ENCODE results near the gene IL17RE. TPM values are rescaled to one million over a fixed set of nuclear protein-coding genes. Genes with fewer than 3 reads are reported as not detected.

The IL17RE gene
- total and polyA plus RNA-seq, 9 of the 15 experiments (the other 6 are each of a cell fraction or from before 2014, with no cell fraction given): 0.32 to 1.9 (median 0.51) TPM; not detected in 4

DNA sequence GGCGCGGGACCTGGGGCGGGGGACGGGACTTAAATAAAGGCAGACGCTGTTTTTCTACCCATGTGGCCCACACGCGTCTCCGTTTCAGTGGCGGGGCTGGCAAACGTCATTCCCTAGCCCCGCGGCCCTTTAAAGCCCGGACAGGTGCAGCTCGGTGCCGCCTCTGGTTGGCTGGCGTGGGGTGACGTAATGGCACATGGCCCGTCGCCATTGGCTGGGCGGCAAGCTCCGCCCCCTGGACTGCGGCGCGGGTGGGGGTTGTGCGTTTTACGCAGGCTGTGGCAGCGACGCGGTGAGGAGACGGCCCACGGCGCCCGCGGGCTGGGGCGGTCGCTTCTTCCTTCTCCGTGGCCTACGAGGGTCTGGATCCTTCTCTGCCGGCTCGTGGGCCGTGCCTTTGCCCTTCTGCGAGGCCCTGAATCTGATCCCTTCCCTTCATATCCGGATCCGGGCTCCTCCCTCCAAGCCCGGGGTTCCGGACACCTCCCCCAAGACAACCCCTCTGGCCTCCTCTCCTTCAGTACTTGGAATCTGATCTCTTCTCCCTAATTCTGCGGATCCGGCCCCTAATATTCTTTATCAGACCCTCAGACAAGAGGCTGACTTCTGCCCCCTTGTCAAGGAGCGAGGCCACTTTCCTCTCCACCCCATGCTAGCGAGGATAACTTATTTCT, 31.1 kb downstream of the IL17RE start, which contains the start of gene CRELD1 (continued):
- TF ChIP-seq ZBTB40 (IDR thresholded peaks at IDR 0.05): peak; percentile 60
- 0 out of 2 replicates have a peak, but pooled peaks have one; percentile 2 for TF ChIP-seq ZBTB40 (CRISPR knock-in tag; IDR thresholded peaks at IDR 0.05)
- peak in 2 of 3 experiments; percentile 24 for TF ChIP-seq YY1 (IDR thresholded peaks at IDR 0.05; ENCODE audit: borderline replicate concordance in 1 of 3, control insufficient read depth in 1 of 3, extremely low read depth in 1 of 3, insufficient read depth in 3 of 3, insufficient read length in 1 of 3, insufficient replicate concordance in 2 of 3, low read depth in 1 of 3, low read length in 2 of 3)
- TF ChIP-seq MTA1 (IDR thresholded peaks at IDR 0.05; ENCODE audit: borderline replicate concordance): 0 out of 2 replicates have a peak, but pooled peaks have one; percentile 38
- TF ChIP-seq RAD21 (CRISPR knock-in tag; conservative IDR thresholded peaks at IDR 0.05 in 1 of 2, IDR thresholded peaks at IDR 0.05 in 1 of 2): no peak
- peak; percentile 65; the same call in 1 of the 2 replicates for TF ChIP-seq TAF7 (tag; IDR thresholded peaks at IDR 0.05)
- no peak for TF ChIP-seq ILF3 (IDR thresholded peaks at IDR 0.05; ENCODE audit: borderline replicate concordance)
- TF ChIP-seq RBM14 (IDR thresholded peaks at IDR 0.05; ENCODE audit: borderline replicate concordance, insufficient read depth, low read depth, low read length): no peak
- TF ChIP-seq, protein P1, sequence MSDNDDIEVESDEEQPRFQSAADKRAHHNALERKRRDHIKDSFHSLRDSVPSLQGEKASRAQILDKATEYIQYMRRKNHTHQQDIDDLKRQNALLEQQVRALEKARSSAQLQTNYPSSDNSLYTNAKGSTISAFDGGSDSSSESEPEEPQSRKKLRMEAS (CRISPR knock-in tag; IDR thresholded peaks at IDR 0.05): peak; percentile 92
- TF ChIP-seq EP400 (IDR thresholded peaks at IDR 0.05): peak; percentile 93
- 0 out of 2 replicates have a peak, but pooled peaks have one; percentile 62 for TF ChIP-seq ZNF165 (CRISPR knock-in tag; IDR thresholded peaks at IDR 0.05; ENCODE audit: borderline replicate concordance)
- TF ChIP-seq MTA3 (IDR thresholded peaks at IDR 0.05; ENCODE audit: borderline replicate concordance): peak; percentile 75
- peak; percentile 89 for TF ChIP-seq CREB1 (IDR thresholded peaks at IDR 0.05)
- peak; percentile 89 for TF ChIP-seq CREB1 (CRISPR knock-in tag; IDR thresholded peaks at IDR 0.05)
- peak; percentile 91 for TF ChIP-seq POLR2A (conservative IDR thresholded peaks at IDR 0.05)
- TF ChIP-seq CTBP1 (IDR thresholded peaks at IDR 0.05; ENCODE audit: borderline replicate concordance): peak; percentile 16
- TF ChIP-seq KAT2B (IDR thresholded peaks at IDR 0.05; ENCODE audit: low read depth, low read length): no peak

All from K562 (cell line).